OCI-LY1 (cell line): ENCODE data around the gene LEF1.

Experiments used
- H2AFZ ChIP-seq: fragments of 200-600 bp; sonication (generic), shearing (Covaris generic); 2 replicates; pipeline ENCODE4 v1.6.0; 2014; ENCODE audit warnings: antibody characterized with exemption, mild to moderate bottlenecking, low read length
- H3F3A ChIP-seq: fragments of 200-600 bp; sonication (generic), shearing (Covaris generic); 2 replicates; pipeline ENCODE4 v1.6.0; 2014; ENCODE audit warnings: mild to moderate bottlenecking, antibody characterized with exemption, low read length, moderate library complexity; ENCODE audit not compliant: insufficient read depth
- H3K27ac ChIP-seq: fragments of 200-600 bp; sonication (generic); 2 replicates; pipeline ENCODE4 v1.5.1; 2014; ENCODE audit warnings: low read length, mixed run types, mild to moderate bottlenecking, low read depth; ENCODE audit not compliant: poor library complexity, severe bottlenecking
- H3K27me3 ChIP-seq: fragments of 200-600 bp; sonication (generic); 2 replicates; pipeline ENCODE4 v1.6.0; 2014; ENCODE audit warnings: antibody characterized with exemption, mild to moderate bottlenecking, low read length, moderate library complexity; ENCODE audit not compliant: insufficient read depth
- H3K36me3 ChIP-seq: fragments of 200-600 bp; sonication (generic); 2 replicates; pipeline ENCODE4 v1.6.1; 2014; ENCODE audit warnings: mild to moderate bottlenecking, antibody characterized with exemption, low read length, moderate library complexity, mixed read lengths; ENCODE audit not compliant: insufficient read depth
- H3K4me1 ChIP-seq: fragments of 200-600 bp; sonication (generic); 2 replicates; pipeline ENCODE4 v1.5.1; 2014; ENCODE audit warnings: mild to moderate bottlenecking, low read length, moderate library complexity; ENCODE audit not compliant: insufficient read depth, severe bottlenecking
- H3K4me2 ChIP-seq: fragments of 200-600 bp; sonication (generic), shearing (Covaris generic); 2 replicates; pipeline ENCODE4 v1.6.1; 2014; ENCODE audit warnings: low read length
- H3K4me3 ChIP-seq: fragments of 200-600 bp; sonication (generic); 2 replicates; pipeline ENCODE4 v1.5.1; 2014; ENCODE audit warnings: low read length, low read depth, mild to moderate bottlenecking, mixed read lengths; ENCODE audit not compliant: poor library complexity, severe bottlenecking
- H3K79me2 ChIP-seq: fragments of 200-600 bp; shearing (Covaris generic); 2 replicates; pipeline ENCODE4 v1.6.1; 2016; ENCODE audit warnings: mixed run types, low read length, mixed read lengths; ENCODE audit not compliant: insufficient read depth
- H3K9ac ChIP-seq: fragments of 200-600 bp; sonication (generic), shearing (Covaris generic); 2 replicates; pipeline ENCODE4 v1.6.1; 2014; ENCODE audit warnings: mild to moderate bottlenecking, low read length, mixed read lengths
- H3K9me2 ChIP-seq: fragments of 200-600 bp; sonication (generic), shearing (Covaris generic); 2 replicates; pipeline ENCODE4 v1.6.1; 2014; ENCODE audit warnings: low read depth, mild to moderate bottlenecking, low read length, mixed read lengths
- H3K9me3 ChIP-seq: fragments of 200-600 bp; shearing (Covaris generic); 2 replicates; pipeline ENCODE4 v1.6.1; 2014; ENCODE audit warnings: low read length, mixed read lengths
- H4K20me1 ChIP-seq: fragments of 200-600 bp; sonication (generic), shearing (Covaris generic); 2 replicates; pipeline ENCODE4 v1.6.0; 2016; ENCODE audit warnings: mild to moderate bottlenecking, low read length; ENCODE audit not compliant: insufficient read depth
- EZH2 ChIP-seq: fragments of 200-600 bp; sonication (generic), shearing (Covaris generic); IDR thresholded peaks from 2 replicates; pipeline ENCODE4 v1.8.0; 2017; ENCODE audit warnings: borderline replicate concordance, mixed run types, mild to moderate bottlenecking, antibody characterized with exemption, low read length, moderate library complexity, mixed read lengths
- TF ChIP-seq, protein P1 (sequence below): fragments of 200-600 bp; sonication (generic), shearing (Covaris generic); IDR thresholded peaks from 2 replicates; pipeline ENCODE4 v1.5.1; 2017; ENCODE audit warnings: mild to moderate bottlenecking, antibody characterized with exemption, low read length, moderate library complexity, mixed read lengths

Gene LEF1

DNA sequence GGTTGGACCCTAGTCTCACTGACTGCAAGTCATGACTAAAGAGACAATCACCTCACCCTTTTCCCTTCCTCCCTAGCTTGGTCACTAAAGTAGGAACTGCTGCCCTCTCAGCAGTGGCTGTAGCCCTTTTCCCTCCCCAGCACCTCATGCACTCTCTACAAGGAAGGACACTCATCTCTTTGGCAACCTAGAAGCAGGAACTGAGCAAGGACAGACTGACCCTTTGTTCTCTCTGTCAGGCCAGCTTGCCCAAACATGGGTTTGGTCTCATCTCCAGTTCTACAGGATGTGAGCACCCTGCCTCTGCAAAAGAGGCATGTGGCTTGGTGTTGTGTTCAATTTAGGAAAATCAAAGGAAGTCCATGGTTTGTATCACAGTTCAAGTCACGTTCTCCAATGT lies 15.8 kb downstream of the LEF1 start:
- H3K9me2 ChIP-seq = no peaks in the 10 kb centered on the region
- no peaks in the 10 kb centered on the region for H3F3A ChIP-seq
- H2AFZ ChIP-seq = no peak overlapping the region
- H3K27ac ChIP-seq = peak overlapping the region; percentile 8
- H3K4me3 ChIP-seq = no peak overlapping the region
- TF ChIP-seq EZH2 = no peak
- TF ChIP-seq, protein P1, sequence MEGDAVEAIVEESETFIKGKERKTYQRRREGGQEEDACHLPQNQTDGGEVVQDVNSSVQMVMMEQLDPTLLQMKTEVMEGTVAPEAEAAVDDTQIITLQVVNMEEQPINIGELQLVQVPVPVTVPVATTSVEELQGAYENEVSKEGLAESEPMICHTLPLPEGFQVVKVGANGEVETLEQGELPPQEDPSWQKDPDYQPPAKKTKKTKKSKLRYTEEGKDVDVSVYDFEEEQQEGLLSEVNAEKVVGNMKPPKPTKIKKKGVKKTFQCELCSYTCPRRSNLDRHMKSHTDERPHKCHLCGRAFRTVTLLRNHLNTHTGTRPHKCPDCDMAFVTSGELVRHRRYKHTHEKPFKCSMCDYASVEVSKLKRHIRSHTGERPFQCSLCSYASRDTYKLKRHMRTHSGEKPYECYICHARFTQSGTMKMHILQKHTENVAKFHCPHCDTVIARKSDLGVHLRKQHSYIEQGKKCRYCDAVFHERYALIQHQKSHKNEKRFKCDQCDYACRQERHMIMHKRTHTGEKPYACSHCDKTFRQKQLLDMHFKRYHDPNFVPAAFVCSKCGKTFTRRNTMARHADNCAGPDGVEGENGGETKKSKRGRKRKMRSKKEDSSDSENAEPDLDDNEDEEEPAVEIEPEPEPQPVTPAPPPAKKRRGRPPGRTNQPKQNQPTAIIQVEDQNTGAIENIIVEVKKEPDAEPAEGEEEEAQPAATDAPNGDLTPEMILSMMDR = no peak
- H3K27me3 ChIP-seq = no peaks in the 10 kb centered on the region
- H4K20me1 ChIP-seq = no peaks in the 10 kb centered on the region
- H3K9me3 ChIP-seq = no peaks in the 10 kb centered on the region
- peaks cover 86% of the 10 kb centered on the region for H3K36me3 ChIP-seq
- peaks cover 94% of the 10 kb centered on the region for H3K79me2 ChIP-seq
- H3K9ac ChIP-seq = no peak overlapping the region
- H3K4me1 ChIP-seq = peaks cover 52% of the 10 kb centered on the region
- H3K4me2 ChIP-seq = no peak overlapping the region

DNA sequence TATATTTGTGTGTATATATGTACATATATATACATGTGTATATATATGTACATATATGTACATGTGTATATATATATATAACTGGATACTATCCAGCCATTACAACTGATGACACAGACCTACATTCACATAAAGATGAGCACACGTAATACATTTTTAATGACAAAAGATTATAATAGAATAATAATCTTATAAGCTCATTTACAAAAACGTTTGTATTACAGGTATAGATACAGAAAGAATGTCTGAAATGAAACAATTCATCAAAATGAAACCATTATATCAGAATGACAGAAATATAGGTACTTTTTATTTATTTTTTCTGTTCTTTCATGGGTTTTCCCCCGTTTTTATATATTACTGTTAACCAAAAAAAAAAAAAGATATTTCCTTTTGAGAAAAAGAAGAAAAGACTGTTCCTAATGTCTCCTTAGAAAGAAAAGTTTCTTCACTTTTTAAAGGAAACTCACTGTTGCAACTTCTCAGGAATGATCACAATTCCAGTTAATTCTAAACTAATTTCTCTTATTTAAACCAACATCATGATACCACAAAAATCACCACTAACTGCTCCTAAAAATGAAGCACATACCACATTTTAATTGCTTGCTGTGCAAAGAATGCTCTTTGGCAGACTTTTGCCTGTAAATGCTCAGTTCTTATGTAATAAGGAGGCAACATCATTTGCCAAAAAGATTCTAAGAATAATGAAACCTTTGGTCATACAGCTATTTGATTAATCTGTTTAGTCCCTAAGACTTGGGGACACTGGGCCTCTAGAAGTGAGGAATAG lies 18.9 kb downstream of the LEF1 start:
- H3K27me3 ChIP-seq = no peaks in the 10 kb centered on the region
- TF ChIP-seq, protein P1 = no peak
- TF ChIP-seq EZH2 = no peak
- no peak overlapping the region for H3K4me2 ChIP-seq
- no peaks in the 10 kb centered on the region for H3F3A ChIP-seq
- H3K79me2 ChIP-seq = peaks cover 94% of the 10 kb centered on the region
- H3K9me3 ChIP-seq = no peaks in the 10 kb centered on the region
- H3K27ac ChIP-seq = no peak overlapping the region
- peaks cover 52% of the 10 kb centered on the region for H3K4me1 ChIP-seq
- H3K9ac ChIP-seq = no peak overlapping the region
- H3K36me3 ChIP-seq = peaks cover 89% of the 10 kb centered on the region
- no peak overlapping the region for H2AFZ ChIP-seq
- no peaks in the 10 kb centered on the region for H4K20me1 ChIP-seq
- H3K4me3 ChIP-seq = no peak overlapping the region
- H3K9me2 ChIP-seq = no peaks in the 10 kb centered on the region

DNA sequence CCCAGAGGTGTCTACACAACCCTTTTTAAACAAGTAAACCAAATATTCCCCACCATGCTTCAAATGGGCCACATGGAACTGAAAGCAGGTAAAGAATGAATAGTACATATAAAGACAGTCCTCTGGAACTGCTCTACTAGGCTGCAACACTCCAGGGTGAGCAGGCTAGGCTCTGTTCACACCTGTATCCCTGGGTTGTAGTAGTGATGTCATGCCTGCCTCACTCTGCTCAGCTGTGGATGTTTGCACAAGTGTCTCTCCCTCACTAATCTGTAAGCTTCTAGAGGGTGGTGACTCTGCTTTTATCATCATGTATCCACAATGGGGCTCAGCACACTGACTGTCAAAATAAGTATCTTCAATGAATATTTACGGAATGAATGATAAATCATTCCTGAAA lies 20.4 kb downstream of the LEF1 start:
- no peak overlapping the region; the same call in 1 of the 2 replicates for H3K4me2 ChIP-seq
- H3K79me2 ChIP-seq = peaks cover 92% of the 10 kb centered on the region
- no peaks in the 10 kb centered on the region for H3F3A ChIP-seq
- H3K4me1 ChIP-seq = peaks cover 63% of the 10 kb centered on the region
- no peak overlapping the region for H3K4me3 ChIP-seq
- no peak overlapping the region for H2AFZ ChIP-seq
- no peaks in the 10 kb centered on the region for H3K9me2 ChIP-seq
- no peak overlapping the region for H3K9ac ChIP-seq
- no peaks in the 10 kb centered on the region for H3K27me3 ChIP-seq
- no peaks in the 10 kb centered on the region for H3K9me3 ChIP-seq
- H3K36me3 ChIP-seq = peaks cover 80% of the 10 kb centered on the region
- H3K27ac ChIP-seq = peak overlapping the region; percentile 3
- no peak for TF ChIP-seq EZH2
- TF ChIP-seq, protein P1 = no peak
- H4K20me1 ChIP-seq = no peaks in the 10 kb centered on the region
